HG02759 (cell line): Measurements from ENCODE around the gene KLRC4.
"Not testable (repeated sequence)": the region's sequence is repeated elsewhere in the genome, so short reads cannot be mapped to it uniquely, and the experiment has no call there.

Experiments used
- ATAC-seq: cut with Tn5 transposase; IDR thresholded peaks from one replicate; pipeline ENCODE4 v1.9.1; 2021; ENCODE audit warnings: mild to moderate bottlenecking, moderate library complexity; ENCODE audit not compliant: unreplicated experiment

KLRC4 gene

DNA sequence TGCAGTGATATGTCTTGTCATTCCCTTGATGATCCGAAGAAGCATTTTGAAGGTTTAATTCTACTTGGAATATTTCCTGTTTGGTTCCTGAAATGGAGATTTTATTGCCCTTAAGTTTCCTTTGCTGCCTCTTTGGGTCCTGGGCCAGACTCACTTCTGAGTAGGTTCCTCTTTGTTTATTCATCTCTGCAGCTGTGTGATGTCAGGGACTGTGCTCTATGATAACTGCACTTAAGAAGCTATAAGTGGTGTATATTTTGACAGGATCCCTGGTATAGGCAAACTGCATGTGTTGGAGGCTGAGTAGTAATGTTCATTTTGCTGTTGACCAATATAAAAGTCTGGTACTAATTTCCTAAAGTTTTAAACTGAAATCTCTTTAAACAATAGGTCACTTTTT is at the start of gene KLRC4:
TSS of gene KLRC4 (minus strand) at position 366 of the 400 bp plus-strand sequence. CDS start at position 184, 182 bp downstream.
- ATAC-seq: no peak

GRCh38 chr12:10457760-10458159 is 48.2 kb upstream of the KLRC4 start:
- no peak for ATAC-seq

- no peak for ATAC-seq
Measured at GRCh38 chr12:10456856-10457255, 47.3 kb upstream of the KLRC4 start.

DNA sequence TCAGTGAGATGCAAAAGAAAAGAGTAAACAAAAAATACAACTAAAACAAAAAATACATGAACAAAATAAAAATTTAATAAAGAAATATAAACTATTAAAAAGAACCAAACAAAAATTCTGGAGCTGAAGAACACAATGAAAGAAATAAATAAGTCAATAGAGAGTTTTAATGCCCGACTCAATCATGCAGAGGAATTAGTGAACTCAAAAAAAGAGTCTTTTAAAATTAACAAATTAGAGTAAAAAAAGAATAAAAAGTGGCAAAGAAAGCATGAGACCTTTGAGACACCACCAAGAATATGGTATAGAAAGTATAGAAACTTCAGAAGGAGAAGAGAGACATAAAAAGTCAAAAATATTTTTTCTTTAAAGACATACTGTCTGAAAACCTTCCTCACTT is 46.2 kb upstream of the KLRC4 start:
- ATAC-seq: no peak

DNA sequence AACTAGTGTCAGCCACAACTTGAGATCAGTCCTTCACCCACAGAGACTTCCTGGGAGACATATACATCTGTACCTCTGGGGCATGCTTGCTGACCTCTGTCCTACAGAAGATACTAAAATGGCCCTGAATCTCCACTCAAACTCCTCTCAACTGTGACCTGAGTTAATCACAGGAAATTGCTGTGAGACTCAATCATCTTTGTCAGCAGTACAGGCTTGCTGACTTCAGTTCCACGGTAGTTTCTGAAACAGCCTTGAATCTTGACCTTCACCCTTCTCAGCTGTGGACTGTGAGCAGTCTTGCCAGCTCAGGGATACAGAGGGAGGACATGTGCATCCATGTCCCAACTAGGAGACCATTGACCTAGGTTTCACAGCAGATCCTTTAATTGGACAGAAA is 45.0 kb upstream of the KLRC4 start:
- ATAC-seq: no peak

- ATAC-seq: no peak
Measured at GRCh38 chr12:10453156-10453555, 43.6 kb upstream of the KLRC4 start, which contains the start of gene KLRC1. KLRC1 (minus strand) TSS chr12:10453377; CDS start chr12:10451156, 2,221 bp downstream.

- ATAC-seq: no peak
Measured at GRCh38 chr12:10448236-10448635, 38.7 kb upstream of the KLRC4 start.

- not testable (repeated sequence) for ATAC-seq
Measured at GRCh38 chr12:10446052-10446451, 36.5 kb upstream of the KLRC4 start.

GRCh38 chr12:10441144-10441543 is 31.6 kb upstream of the KLRC4 start:
- ATAC-seq: not testable (repeated sequence)

DNA sequence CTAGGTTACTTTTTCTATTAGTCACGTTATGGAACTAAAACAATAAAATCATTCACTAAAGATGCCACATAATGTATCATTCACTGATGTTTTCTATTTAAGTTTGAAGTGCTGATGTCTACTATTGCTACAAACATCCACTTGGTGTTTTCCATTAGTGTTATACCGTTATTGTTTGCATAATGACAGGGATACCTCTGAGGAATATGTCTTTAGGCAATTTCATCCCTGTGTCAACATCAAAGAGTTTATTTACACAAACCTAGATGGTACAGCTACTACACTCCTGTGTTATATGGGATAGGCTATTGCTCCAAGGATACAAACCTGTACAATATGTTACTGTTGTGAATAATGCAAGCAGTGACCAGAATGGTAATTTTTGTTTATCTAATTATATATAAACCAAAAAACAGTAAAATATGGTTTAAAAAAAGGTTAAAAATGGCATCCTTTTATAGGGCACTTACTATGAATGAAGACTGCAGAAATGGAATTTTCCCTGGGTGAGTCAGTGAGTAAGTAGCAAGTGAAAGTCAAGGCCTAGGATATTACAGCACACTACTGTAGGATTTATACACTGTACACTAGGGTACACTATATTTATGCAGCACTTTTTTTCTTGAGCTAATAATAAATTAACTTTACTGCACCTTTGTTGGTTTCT is 30.2 kb upstream of the KLRC4 start:
- not testable (repeated sequence) for ATAC-seq

- ATAC-seq: not testable (repeated sequence)
Measured at GRCh38 chr12:10437601-10438000, 28.0 kb upstream of the KLRC4 start.

GRCh38 chr12:10435816-10436215 is 26.3 kb upstream of the KLRC4 start, which contains the start of gene KLRC2:
KLRC2 (minus strand) TSS chr12:10436010; CDS start chr12:10435986, 24 bp downstream.
- not testable (repeated sequence) for ATAC-seq

GRCh38 chr12:10430623-10431022 is 21.1 kb upstream of the KLRC4 start:
- ATAC-seq: not testable (repeated sequence)

- not testable (repeated sequence) for ATAC-seq
Measured at GRCh38 chr12:10425938-10426337, 16.4 kb upstream of the KLRC4 start.

DNA sequence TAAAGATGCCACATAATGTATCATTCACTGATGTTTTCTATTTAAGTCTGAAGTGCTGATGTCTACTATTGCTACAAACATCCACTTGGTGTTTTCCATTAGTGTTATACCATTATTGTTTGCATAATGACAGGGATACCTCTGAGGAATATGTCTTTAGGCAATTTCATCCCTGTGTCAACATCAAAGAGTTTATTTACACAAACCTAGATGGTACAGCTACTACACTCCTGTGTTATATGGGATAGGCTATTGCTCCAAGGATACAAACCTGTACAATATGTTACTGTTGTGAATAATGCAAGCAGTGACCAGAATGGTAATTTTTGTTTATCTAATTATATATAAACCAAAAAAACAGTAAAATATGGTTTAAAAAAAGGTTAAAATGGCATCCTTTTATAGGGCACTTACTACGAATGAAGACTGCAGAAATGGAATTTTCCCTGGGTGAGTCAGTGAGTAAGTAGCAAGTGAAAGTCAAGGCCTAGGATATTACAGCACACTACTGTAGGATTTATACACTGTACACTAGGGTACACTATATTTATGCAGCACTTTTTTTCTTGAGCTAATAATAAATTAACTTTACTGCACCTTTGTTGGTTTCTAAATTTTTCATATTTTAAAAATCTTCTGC is 14.8 kb upstream of the KLRC4 start:
- not testable (repeated sequence) for ATAC-seq

DNA sequence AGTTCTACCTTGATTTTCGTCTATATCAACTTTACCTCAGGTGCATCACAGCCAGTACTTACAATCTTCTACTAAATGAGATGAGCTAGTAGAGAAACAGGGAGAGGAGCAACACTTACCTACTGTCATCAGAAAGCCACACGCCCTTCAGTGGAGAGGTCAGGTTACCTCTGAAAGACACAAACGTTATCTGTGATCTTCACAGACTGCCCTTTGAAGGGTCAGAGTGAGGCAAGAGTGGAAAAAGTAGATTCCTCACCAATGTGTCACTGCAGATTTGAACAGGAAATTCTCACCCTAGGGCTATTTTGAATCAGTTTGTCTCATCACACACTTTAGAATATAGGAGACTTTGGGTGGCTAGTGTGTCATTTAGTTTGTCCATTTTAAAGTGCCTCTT is 12.6 kb upstream of the KLRC4 start:
- ATAC-seq: not testable (repeated sequence)

GRCh38 chr12:10420334-10420733 is 10.8 kb upstream of the KLRC4 start, which contains the start of gene KLRC3:
KLRC3 (minus strand) TSS chr12:10420595; CDS start chr12:10420550, 45 bp downstream.
- ATAC-seq: not testable (repeated sequence)

- ATAC-seq: no peak
Measured at GRCh38 chr12:10408842-10409241, 715 bp downstream of the KLRC4 start.

GRCh38 chr12:10406725-10407124 is 2.8 kb downstream of the KLRC4 start:
- ATAC-seq: no peak

DNA sequence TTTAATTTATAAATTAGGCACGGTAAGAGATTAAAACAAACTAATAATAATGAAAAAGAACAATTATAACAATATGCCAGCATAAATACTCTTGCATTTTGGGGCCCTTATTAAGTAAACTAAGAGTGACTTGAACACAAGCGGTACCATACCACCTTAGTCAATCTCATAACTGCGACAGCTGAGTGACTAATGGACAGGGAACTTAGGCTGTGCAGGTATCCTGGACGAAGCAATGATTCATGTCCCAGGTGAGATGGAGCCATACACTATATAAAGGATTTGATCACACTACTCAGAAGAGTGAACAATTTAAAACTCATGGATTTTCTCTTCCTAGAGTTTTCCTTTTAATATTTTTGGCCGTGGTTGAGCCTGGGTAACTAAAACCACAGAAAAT is 4.3 kb downstream of the KLRC4 start:
- ATAC-seq: no peak

- ATAC-seq: no peak
Measured at GRCh38 chr12:10404798-10405197, 4.8 kb downstream of the KLRC4 start.

DNA sequence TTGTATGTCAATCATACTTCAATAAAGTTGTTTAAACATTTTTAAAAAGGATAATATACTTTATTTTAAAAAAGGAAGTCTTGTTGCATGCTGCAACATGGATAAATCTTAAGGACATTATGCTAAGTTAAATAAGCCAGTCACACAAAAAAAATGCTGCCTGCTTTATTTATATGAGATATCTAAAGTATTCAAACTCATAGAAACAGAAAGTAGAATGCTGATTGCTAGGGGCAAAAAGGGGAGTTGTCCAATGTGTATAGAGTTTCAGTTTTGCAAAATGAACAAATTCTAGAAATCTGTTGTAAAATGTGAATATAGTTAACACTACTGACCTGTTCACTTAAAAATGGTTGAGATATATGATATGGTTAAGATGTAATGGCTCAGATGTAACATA is 8.7 kb downstream of the KLRC4 start:
- no peak for ATAC-seq
